ENCODE measurements around the gene CYP4V2. TPM values are rescaled to one million over a fixed set of nuclear protein-coding genes. Genes with fewer than 3 reads are reported as not detected.
"Not testable (repeated sequence)": the region's sequence is repeated elsewhere in the genome, so short reads cannot be mapped to it uniquely, and the experiment has no call there.

CYP4V2 gene
- total RNA-seq, 2 donors from 2014 or later, result 18.9 to 37.7 TPM

DNA sequence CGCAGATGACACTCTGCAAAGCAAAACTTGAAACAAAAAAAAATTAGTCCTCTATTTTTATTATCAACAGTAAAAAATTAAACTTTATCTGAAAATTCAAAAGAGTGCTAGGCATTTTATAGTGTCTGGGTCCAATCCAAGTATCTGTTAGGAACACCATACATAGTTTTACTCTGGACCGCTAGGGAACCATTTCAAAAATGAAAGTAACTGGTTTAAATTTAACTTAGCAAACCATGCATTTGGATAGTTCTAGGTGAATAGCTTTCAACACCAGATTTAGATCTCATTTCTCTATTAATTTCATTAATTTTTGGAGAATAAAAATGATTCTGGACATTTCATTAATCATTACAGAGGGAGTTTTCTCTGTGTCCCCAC lies 37.1 kb downstream of the CYP4V2 start:
- Histone ChIP-seq H3K36me3 (no peaks in the 10 kb centered on the region), H3K4me1 (no peaks in the 10 kb centered on the region), H3K27me3 (no peaks in the 10 kb centered on the region), H3K9me3 (peaks cover 0 to 13% of the 10 kb centered on the region in 2 donors), H3K4me3 (no peak overlapping the region), H3K27ac (no peak overlapping the region)
- no peak for DNase-seq (ENCODE audit: low spot score)
- TF ChIP-seq, protein P1, sequence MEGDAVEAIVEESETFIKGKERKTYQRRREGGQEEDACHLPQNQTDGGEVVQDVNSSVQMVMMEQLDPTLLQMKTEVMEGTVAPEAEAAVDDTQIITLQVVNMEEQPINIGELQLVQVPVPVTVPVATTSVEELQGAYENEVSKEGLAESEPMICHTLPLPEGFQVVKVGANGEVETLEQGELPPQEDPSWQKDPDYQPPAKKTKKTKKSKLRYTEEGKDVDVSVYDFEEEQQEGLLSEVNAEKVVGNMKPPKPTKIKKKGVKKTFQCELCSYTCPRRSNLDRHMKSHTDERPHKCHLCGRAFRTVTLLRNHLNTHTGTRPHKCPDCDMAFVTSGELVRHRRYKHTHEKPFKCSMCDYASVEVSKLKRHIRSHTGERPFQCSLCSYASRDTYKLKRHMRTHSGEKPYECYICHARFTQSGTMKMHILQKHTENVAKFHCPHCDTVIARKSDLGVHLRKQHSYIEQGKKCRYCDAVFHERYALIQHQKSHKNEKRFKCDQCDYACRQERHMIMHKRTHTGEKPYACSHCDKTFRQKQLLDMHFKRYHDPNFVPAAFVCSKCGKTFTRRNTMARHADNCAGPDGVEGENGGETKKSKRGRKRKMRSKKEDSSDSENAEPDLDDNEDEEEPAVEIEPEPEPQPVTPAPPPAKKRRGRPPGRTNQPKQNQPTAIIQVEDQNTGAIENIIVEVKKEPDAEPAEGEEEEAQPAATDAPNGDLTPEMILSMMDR (IDR thresholded peaks at IDR 0.05), result no peak

GRCh38 chr4:186234367-186234766 lies 43.0 kb downstream of the CYP4V2 start:
- Histone ChIP-seq H3K27me3 (no peaks in the 10 kb centered on the region), H3K4me1 (no peaks in the 10 kb centered on the region)
- TF ChIP-seq, protein P1 (IDR thresholded peaks at IDR 0.05), result no peak

DNA sequence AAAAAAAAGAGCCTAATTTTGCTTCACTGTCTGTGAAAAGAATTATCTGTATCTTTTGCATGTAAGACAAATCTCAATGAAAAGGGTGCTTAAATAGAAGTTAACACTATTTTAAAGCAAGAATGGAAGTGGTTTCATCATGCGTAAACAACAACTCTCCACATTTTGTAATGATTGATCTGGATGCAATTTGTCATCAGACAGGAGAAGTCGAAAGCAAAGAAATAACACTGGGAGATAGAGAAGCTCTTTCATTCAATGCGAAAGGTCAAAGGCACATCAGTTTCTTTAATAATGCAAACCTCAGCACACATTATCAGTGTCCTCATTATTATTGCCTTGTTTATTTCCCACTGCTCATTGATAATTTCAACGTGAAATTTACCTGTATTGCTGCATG lies 44.8 kb downstream of the CYP4V2 start:
- H3K9me3 ChIP-seq, result no peaks in the 10 kb centered on the region
- H3K27me3 ChIP-seq, result no peaks in the 10 kb centered on the region
- no peak overlapping the region for H3K27ac ChIP-seq
- H3K4me1 ChIP-seq, result no peaks in the 10 kb centered on the region
- no peaks in the 10 kb centered on the region for H3K36me3 ChIP-seq
- TF ChIP-seq, protein P1 (IDR thresholded peaks at IDR 0.05), result no peak
- H3K4me3 ChIP-seq, result no peak overlapping the region
- no peak for DNase-seq (ENCODE audit: low spot score)

More at GRCh38 chr4:186234367-186234766, 43.0 kb downstream of the CYP4V2 start:
- no peaks in the 10 kb centered on the region for H3K9me3 ChIP-seq
- no peak for DNase-seq (ENCODE audit: low spot score)
- no peak overlapping the region for H3K27ac ChIP-seq
- no peak overlapping the region for H3K4me3 ChIP-seq
- H3K36me3 ChIP-seq, result no peaks in the 10 kb centered on the region

DNA sequence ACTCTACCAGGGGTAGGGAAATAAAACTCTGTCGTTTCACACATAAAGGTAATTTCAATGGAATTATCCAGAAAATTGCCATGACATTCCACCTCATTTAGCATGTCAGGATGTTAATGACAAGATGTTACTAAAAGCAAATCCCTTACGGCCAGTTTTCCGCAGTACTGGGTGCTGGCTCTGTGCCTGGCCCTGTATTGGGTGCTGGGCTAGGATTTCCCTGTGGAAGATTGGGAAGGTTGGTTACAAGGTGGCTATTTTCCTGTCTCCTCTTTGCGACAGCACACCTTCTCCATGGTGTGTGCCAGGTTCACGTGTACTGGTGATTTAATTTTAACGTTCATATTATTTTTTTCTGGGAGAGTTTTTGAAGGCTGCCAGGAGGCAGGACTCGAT lies 49.1 kb downstream of the CYP4V2 start:
- Histone ChIP-seq H3K27ac (no peak overlapping the region), H3K9me3 (no peaks in the 10 kb centered on the region), H3K36me3 (no peaks in the 10 kb centered on the region), H3K4me1 (no peaks in the 10 kb centered on the region), H3K27me3 (no peaks in the 10 kb centered on the region), H3K4me3 (no peak overlapping the region)
- DNase-seq (ENCODE audit: low spot score), result no peak
- TF ChIP-seq, protein P1 (IDR thresholded peaks at IDR 0.05), result no peak

DNA sequence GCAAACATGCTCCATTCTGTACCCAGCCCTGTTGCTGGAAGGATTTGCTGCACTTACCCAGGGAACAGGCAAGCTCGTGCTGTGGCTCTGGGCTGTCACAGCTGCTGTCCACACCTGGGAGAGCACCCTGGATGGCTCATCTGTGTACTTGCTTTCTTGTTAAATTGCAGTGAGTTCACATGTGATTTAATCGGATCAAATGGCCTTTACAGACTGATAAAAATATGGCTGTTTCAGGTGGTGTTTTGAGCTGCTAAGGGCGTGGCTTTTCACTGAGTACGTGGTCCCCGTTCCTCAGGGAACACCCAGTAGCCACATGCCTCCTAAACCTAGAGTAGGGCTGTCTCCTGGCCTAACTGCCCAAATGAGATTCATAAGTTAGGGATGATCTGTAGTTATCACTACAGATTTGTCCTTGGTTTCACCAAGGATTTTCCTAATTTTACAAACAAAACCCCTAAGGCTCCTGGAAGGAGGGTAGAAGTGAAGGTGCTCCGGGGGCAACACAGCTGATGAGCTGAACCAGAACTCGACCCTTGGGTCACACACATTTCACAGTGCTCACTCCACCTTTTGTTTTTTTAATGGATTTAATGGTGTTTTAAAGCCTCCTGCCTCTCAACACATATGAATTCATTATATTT lies 49.6 kb downstream of the CYP4V2 start:
- Histone ChIP-seq H3K4me3 (no peak overlapping the region), H3K27me3 (no peaks in the 10 kb centered on the region), H3K4me1 (no peaks in the 10 kb centered on the region), H3K27ac (no peak overlapping the region), H3K36me3 (no peaks in the 10 kb centered on the region), H3K9me3 (no peaks in the 10 kb centered on the region)
- TF ChIP-seq, protein P1 (IDR thresholded peaks at IDR 0.05), result no peak
- no peak for DNase-seq (ENCODE audit: low spot score)

DNA sequence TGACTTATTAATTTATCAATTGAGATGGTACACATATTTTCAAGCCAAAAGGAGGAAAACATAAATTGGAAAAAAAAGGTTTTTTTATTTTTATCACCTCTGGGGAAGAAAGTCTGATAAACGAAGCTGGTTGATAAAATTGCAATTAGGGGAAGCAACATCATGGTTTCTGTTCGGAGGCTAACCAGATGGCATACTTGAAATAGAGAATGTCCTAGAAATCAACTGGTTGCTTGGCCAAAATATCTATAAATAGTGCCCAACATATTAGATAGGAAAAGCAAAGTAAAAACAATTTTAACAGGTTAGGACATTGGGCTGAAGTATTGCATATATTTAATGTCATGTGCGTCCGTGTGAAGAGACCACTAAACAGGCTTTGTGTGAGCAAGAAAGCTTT lies 50.2 kb downstream of the CYP4V2 start:
- TF ChIP-seq, protein P1 (IDR thresholded peaks at IDR 0.05), result no peak
- no peak for DNase-seq (ENCODE audit: low spot score)
- Histone ChIP-seq H3K9me3 (no peaks in the 10 kb centered on the region), H3K4me3 (no peak overlapping the region), H3K27ac (no peak overlapping the region), H3K36me3 (no peaks in the 10 kb centered on the region), H3K27me3 (no peaks in the 10 kb centered on the region), H3K4me1 (no peaks in the 10 kb centered on the region)

GRCh38 chr4:186242031-186242430 lies 50.7 kb downstream of the CYP4V2 start:
- H3K4me3 ChIP-seq; H3K36me3 ChIP-seq; H3K9me3 ChIP-seq; H3K27me3 ChIP-seq; DNase-seq (ENCODE audit: low spot score); H3K27ac ChIP-seq; H3K4me1 ChIP-seq: not testable (repeated sequence)
